Activated naive CD8-positive, alpha-beta T cell treated with anti-CD3 and anti-CD28 coated beads for 36 hours (primary cell): ENCODE data around the gene SP100. TPM values are rescaled to one million over a fixed set of nuclear protein-coding genes. Genes with fewer than 3 reads are reported as not detected.

Experiments used
- DNase-seq: peaks from one replicate; pipeline ENCODE4 v3.0.0; 2021
- H3K27ac Mint-ChIP-seq: one replicate; pipeline ENCODE4 v1.8.0; 2022; ENCODE audit warnings: mild to moderate bottlenecking, moderate library complexity, mixed read lengths
- H3K27me3 Mint-ChIP-seq: one replicate; pipeline ENCODE4 v1.8.0; 2022; ENCODE audit warnings: mild to moderate bottlenecking, mixed read lengths
- H3K36me3 Mint-ChIP-seq: one replicate; pipeline ENCODE4 v1.8.0; 2021; ENCODE audit warnings: mild to moderate bottlenecking, mixed read lengths
- H3K4me1 Mint-ChIP-seq: one replicate; pipeline ENCODE4 v1.8.0; 2021; ENCODE audit warnings: mixed read lengths
- H3K4me3 Mint-ChIP-seq: one replicate; pipeline ENCODE4 v1.8.0; 2022; ENCODE audit warnings: mild to moderate bottlenecking, moderate library complexity, mixed read lengths
- H3K9me3 Mint-ChIP-seq: one replicate; pipeline ENCODE4 v1.8.0; 2022; ENCODE audit warnings: mixed read lengths
- total RNA-seq, 2 experiments: library from RNA; stranded (reverse); gene quantifications; one replicate each; pipeline ENCODE4 v1.2.3, GENCODE V29; 2021

Gene SP100
- total RNA-seq, 2 experiments from 2014 or later, result 108 to 112 TPM

GRCh38 chr2:230520875-230521155, 104.8 kb downstream of the SP100 start:
- H3K36me3 Mint-ChIP-seq, result peaks cover 51% of the 10 kb centered on the region
- H3K9me3 Mint-ChIP-seq, result peaks cover 17% of the 10 kb centered on the region

GRCh38 chr2:230521386-230521785, 105.4 kb downstream of the SP100 start:
- DNase-seq, result no peak
- H3K27ac Mint-ChIP-seq, result no peak overlapping the region
- H3K4me3 Mint-ChIP-seq, result no peak overlapping the region

More at GRCh38 chr2:230520875-230521155, 104.8 kb downstream of the SP100 start:
- H3K4me3 Mint-ChIP-seq, result no peak overlapping the region
- H3K4me1 Mint-ChIP-seq, result peaks cover 2% of the 10 kb centered on the region
- no peak overlapping the region for H3K27ac Mint-ChIP-seq
- DNase-seq, result no peak
- H3K27me3 Mint-ChIP-seq, result no peaks in the 10 kb centered on the region

DNA sequence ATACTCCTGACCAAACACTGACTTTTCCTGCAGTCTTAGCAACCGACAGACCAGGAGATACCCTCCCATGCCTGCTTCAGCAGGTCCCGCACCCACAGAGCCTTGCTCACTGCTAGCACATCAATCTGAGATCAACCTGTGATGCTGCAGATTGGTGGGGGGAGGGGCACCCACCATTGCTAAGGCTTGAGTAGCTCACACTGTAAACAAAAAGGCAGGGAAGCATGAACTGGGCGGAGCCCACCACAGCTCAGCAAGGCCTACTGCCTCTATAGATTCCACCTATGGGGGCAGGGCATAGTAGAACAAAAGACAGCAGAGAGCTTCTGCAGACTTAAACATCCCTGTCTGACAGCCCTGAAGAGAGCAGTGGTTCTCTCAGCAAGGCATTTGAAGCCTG, 109.7 kb downstream of the SP100 start:
- Mint-ChIP-seq H3K36me3 (peaks cover 47% of the 10 kb centered on the region), H3K27ac (no peak overlapping the region), H3K4me1 (peaks cover 2% of the 10 kb centered on the region), H3K9me3 (peaks cover 46% of the 10 kb centered on the region), H3K27me3 (no peaks in the 10 kb centered on the region), H3K4me3 (no peak overlapping the region)
- DNase-seq, result no peak

More at GRCh38 chr2:230521386-230521785, 105.4 kb downstream of the SP100 start:
- Mint-ChIP-seq H3K27me3 (no peaks in the 10 kb centered on the region), H3K4me1 (peaks cover 2% of the 10 kb centered on the region), H3K36me3 (peaks cover 51% of the 10 kb centered on the region), H3K9me3 (peaks cover 20% of the 10 kb centered on the region)

GRCh38 chr2:230537531-230537976, 121.6 kb downstream of the SP100 start:
- Mint-ChIP-seq H3K9me3 (no peaks in the 10 kb centered on the region), H3K27ac (no peak overlapping the region), H3K36me3 (peaks cover 32% of the 10 kb centered on the region), H3K4me3 (no peak overlapping the region), H3K27me3 (no peaks in the 10 kb centered on the region), H3K4me1 (peaks cover 28% of the 10 kb centered on the region)
- DNase-seq, result peak; percentile 40

- Mint-ChIP-seq H3K27me3 (no peaks in the 10 kb centered on the region), H3K4me3 (no peak overlapping the region), H3K36me3 (peaks cover 58% of the 10 kb centered on the region), H3K4me1 (peaks cover 31% of the 10 kb centered on the region), H3K9me3 (peaks cover 19% of the 10 kb centered on the region), H3K27ac (no peak overlapping the region)
- DNase-seq, result no peak
Measured at GRCh38 chr2:230540332-230540731, 124.3 kb downstream of the SP100 start.

GRCh38 chr2:230541934-230542380, 126.0 kb downstream of the SP100 start:
- no peak for DNase-seq
- Mint-ChIP-seq H3K36me3 (peaks cover 58% of the 10 kb centered on the region), H3K27ac (no peak overlapping the region), H3K9me3 (peaks cover 19% of the 10 kb centered on the region), H3K4me3 (no peak overlapping the region), H3K4me1 (peaks cover 24% of the 10 kb centered on the region), H3K27me3 (no peaks in the 10 kb centered on the region)

- Mint-ChIP-seq H3K27me3 (no peaks in the 10 kb centered on the region), H3K27ac (no peak overlapping the region), H3K9me3 (peaks cover 19% of the 10 kb centered on the region), H3K36me3 (peaks cover 58% of the 10 kb centered on the region), H3K4me1 (peaks cover 16% of the 10 kb centered on the region), H3K4me3 (no peak overlapping the region)
- DNase-seq, result no peak
Measured at GRCh38 chr2:230542751-230543150, 126.8 kb downstream of the SP100 start.

GRCh38 chr2:230552181-230552580, 136.2 kb downstream of the SP100 start:
- Mint-ChIP-seq H3K4me3 (no peak overlapping the region), H3K9me3 (peaks cover 5% of the 10 kb centered on the region), H3K4me1 (peaks cover 7% of the 10 kb centered on the region), H3K27me3 (no peaks in the 10 kb centered on the region), H3K27ac (no peak overlapping the region), H3K36me3 (no peaks in the 10 kb centered on the region)
- DNase-seq, result no peak

- peaks cover 9% of the 10 kb centered on the region for H3K9me3 Mint-ChIP-seq
- H3K4me3 Mint-ChIP-seq, result no peak overlapping the region
- no peak for DNase-seq
- H3K27ac Mint-ChIP-seq, result no peak overlapping the region
- H3K4me1 Mint-ChIP-seq, result peaks cover 7% of the 10 kb centered on the region
- H3K36me3 Mint-ChIP-seq, result no peaks in the 10 kb centered on the region
- no peaks in the 10 kb centered on the region for H3K27me3 Mint-ChIP-seq
Measured at GRCh38 chr2:230557065-230557464, 141.1 kb downstream of the SP100 start.

DNA sequence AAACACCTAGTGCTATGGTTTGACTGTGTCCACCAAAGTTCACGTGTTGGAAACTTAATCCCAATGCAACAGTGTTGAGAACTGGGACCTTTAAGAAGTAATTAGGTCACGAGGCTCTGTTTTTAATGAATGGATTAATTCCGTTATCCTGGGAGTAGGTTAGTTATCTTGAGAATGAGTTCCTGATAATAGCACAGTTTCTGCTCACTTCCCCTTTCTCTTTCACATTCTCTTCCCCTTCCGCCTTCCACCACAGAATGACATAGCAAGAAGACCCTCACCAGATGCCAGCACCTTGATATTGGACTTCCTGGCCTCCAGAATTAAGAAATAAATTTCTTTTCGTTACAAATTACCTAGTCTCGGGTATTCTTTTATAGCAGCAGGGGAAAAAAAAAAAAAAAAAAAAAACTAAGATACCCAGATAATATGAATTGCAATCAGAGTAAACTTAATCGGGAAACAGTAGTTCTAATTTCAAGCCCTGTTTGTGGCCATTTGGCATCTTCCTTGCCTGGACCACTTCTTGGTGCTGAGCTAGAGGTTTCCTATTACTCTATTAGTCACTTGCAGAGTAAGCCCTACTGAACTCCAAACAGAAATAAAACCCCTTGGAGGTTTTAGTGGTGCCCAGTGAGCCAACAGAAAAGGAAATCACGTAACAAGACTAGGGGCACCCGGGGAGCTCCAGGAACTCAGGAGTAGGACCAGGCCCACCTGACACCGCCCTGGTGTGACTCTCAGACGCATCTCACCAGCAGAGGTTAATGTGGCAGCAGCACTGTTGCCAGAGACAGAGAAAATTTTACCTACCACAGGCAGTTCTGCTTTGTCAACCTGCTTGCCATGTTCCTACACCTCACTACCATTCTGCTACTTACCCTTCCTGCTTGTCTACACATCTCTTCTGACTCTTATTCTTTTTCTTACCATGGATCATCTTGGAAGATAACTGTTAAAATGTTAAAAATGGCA, 149.1 kb downstream of the SP100 start:
- Mint-ChIP-seq H3K4me3 (no peak overlapping the region), H3K27me3 (no peaks in the 10 kb centered on the region), H3K4me1 (peaks cover 9% of the 10 kb centered on the region), H3K9me3 (peaks cover 2% of the 10 kb centered on the region), H3K27ac (no peak overlapping the region), H3K36me3 (no peaks in the 10 kb centered on the region)
- no peak for DNase-seq

- Mint-ChIP-seq H3K4me3 (no peak overlapping the region), H3K4me1 (peaks cover 9% of the 10 kb centered on the region), H3K27me3 (no peaks in the 10 kb centered on the region), H3K9me3 (peaks cover 22% of the 10 kb centered on the region), H3K36me3 (peaks cover 6% of the 10 kb centered on the region), H3K27ac (no peak overlapping the region)
- no peak for DNase-seq
Measured at GRCh38 chr2:230569298-230569697, 153.3 kb downstream of the SP100 start.

DNA sequence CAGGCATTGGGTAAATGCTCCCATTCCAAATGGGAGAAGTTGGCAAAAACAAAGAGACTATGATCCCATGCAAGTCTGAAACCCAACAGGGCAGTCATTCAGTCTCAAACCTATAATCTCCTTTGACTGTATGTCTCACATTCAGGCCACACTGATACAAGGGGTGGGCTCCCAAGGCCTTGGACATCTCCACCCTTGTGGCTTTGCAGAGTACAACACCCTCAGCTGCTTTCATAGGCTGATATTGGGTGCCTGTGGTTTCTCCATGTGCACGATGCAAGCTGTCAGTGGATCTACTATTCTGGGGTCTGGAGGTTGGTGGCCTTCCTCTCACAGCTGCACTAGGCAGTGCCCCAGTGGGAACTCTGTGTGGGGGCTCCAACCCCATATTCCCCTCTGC, 155.0 kb downstream of the SP100 start:
- Mint-ChIP-seq H3K9me3 (peaks cover 30% of the 10 kb centered on the region), H3K27ac (no peak overlapping the region), H3K36me3 (peaks cover 12% of the 10 kb centered on the region), H3K4me1 (peaks cover 7% of the 10 kb centered on the region), H3K4me3 (no peak overlapping the region), H3K27me3 (no peaks in the 10 kb centered on the region)
- DNase-seq, result no peak

DNA sequence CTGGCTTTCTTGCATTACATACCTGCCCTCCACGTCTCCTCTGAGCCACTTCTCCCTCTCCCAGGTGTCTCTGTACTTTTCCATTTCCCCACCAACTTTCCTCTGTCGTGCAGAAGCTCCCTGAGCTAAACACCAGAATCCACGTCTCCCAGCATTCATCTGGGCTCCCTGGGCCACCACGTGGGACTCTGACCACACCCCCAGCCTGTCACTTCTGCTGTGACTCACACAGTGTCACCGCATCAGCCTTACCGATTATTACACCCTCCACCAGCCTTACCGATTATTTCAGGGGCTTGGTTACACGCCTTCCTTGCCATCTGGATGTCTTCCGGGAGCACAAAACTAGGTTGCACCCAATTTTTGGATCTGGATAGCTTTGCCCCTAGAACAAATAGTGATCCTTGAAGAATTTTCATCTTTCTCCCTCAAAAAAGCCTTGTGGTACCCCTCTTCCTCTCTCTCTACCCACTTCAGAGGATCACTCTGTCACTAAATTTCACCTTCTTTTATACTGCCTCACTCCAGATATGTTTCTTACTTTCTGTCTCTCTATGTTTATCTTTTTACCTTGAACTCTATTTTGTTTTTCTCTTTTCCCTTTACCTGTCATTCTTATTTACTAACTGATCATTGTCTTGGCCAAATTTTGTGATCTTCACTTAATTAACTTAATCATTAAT, 159.8 kb downstream of the SP100 start:
- Mint-ChIP-seq H3K9me3 (peaks cover 22% of the 10 kb centered on the region), H3K4me1 (peaks cover 9% of the 10 kb centered on the region), H3K4me3 (peak overlapping the region; percentile 42), H3K27ac (peak overlapping the region; percentile 80), H3K36me3 (peaks cover 12% of the 10 kb centered on the region), H3K27me3 (no peaks in the 10 kb centered on the region)
- DNase-seq, result peak; percentile 74

- no peaks in the 10 kb centered on the region for H3K27me3 Mint-ChIP-seq
- H3K36me3 Mint-ChIP-seq, result peaks cover 12% of the 10 kb centered on the region
- peaks cover 20% of the 10 kb centered on the region for H3K9me3 Mint-ChIP-seq
- no peak overlapping the region for H3K27ac Mint-ChIP-seq
- peaks cover 9% of the 10 kb centered on the region for H3K4me1 Mint-ChIP-seq
- no peak for DNase-seq
- no peak overlapping the region for H3K4me3 Mint-ChIP-seq
Measured at GRCh38 chr2:230577114-230577513, 161.1 kb downstream of the SP100 start.

- DNase-seq, result no peak
- Mint-ChIP-seq H3K4me3 (no peak overlapping the region), H3K27me3 (no peaks in the 10 kb centered on the region), H3K4me1 (peaks cover 13% of the 10 kb centered on the region), H3K36me3 (peaks cover 12% of the 10 kb centered on the region), H3K27ac (no peak overlapping the region), H3K9me3 (peaks cover 25% of the 10 kb centered on the region)
Measured at GRCh38 chr2:230578106-230578505, 162.1 kb downstream of the SP100 start.
